GM21528 (cell line): ENCODE data around the gene TRRAP.

Source experiments
- ATAC-seq: cut with Tn5 transposase; IDR thresholded peaks from one replicate; pipeline ENCODE4 v1.9.1; 2021; ENCODE audit warnings: mild to moderate bottlenecking, moderate library complexity; ENCODE audit not compliant: unreplicated experiment, low FRiP score

Gene TRRAP

GRCh38 chr7:98935811-98936210 is 57.5 kb downstream of the TRRAP start:
- no peak for ATAC-seq

- no peak for ATAC-seq
These were observed 65.0 kb downstream of the TRRAP start for GRCh38 chr7:98943336-98943735.

- no peak for ATAC-seq
These were observed 66.1 kb downstream of the TRRAP start for GRCh38 chr7:98944386-98944785.

GRCh38 chr7:98945852-98946251 is 67.5 kb downstream of the TRRAP start:
- ATAC-seq = no peak

GRCh38 chr7:98946389-98946788 is 68.1 kb downstream of the TRRAP start:
- no peak for ATAC-seq

- ATAC-seq = no peak
These were observed 71.2 kb downstream of the TRRAP start for GRCh38 chr7:98949336-98950044.

GRCh38 chr7:98955992-98956391 is 77.7 kb downstream of the TRRAP start:
- ATAC-seq = no peak

- ATAC-seq = no peak
These were observed 78.1 kb downstream of the TRRAP start for GRCh38 chr7:98956469-98956868.

- ATAC-seq = no peak
These were observed 78.6 kb downstream of the TRRAP start for GRCh38 chr7:98956937-98957336.

- no peak for ATAC-seq
These were observed 79.4 kb downstream of the TRRAP start for GRCh38 chr7:98957766-98958165.

GRCh38 chr7:98958968-98959367 is 80.6 kb downstream of the TRRAP start:
- no peak for ATAC-seq

- ATAC-seq = no peak
These were observed 85.0 kb downstream of the TRRAP start for GRCh38 chr7:98963305-98963704.

GRCh38 chr7:98964596-98964995 is 86.3 kb downstream of the TRRAP start:
- no peak for ATAC-seq

- ATAC-seq = no peak
These were observed 90.3 kb downstream of the TRRAP start for GRCh38 chr7:98968621-98969020.

GRCh38 chr7:98969386-98969785 is 91.1 kb downstream of the TRRAP start:
- no peak for ATAC-seq

GRCh38 chr7:98970016-98970615 is 91.8 kb downstream of the TRRAP start:
- ATAC-seq = no peak

GRCh38 chr7:98970805-98971204 is 92.5 kb downstream of the TRRAP start:
- ATAC-seq = no peak

GRCh38 chr7:98974205-98974604 is 95.9 kb downstream of the TRRAP start:
- ATAC-seq = no peak

GRCh38 chr7:98974906-98975816 is 96.8 kb downstream of the TRRAP start:
- no peak for ATAC-seq

GRCh38 chr7:98976396-98977185 is 98.3 kb downstream of the TRRAP start:
- no peak for ATAC-seq

GRCh38 chr7:98978672-98979071 is 100.3 kb downstream of the TRRAP start:
- ATAC-seq = no peak
